WTC11 (cell line): Measurements from ENCODE around the gene PDIA2. TPM values are rescaled to one million over a fixed set of nuclear protein-coding genes. Genes with fewer than 3 reads are reported as not detected.

Source experiments
- ATAC-seq: fragments of 200-7000 bp; cut with Tn5 transposase; 2 replicates; pipeline ENCODE4 v1.10.0; 2021; ENCODE audit warnings: mild to moderate bottlenecking, moderate library complexity
- CTCF ChIA-PET: fragments of 300-600 bp; sonication (Branson Sonifier 250); formaldehyde crosslinking; loops from one replicate; lab custom pipeline; 2021; ENCODE audit warnings: antibody characterized with exemption; lab: Charles Lee
- POLR2A ChIA-PET: fragments of 350-600 bp; sonication (Branson Sonifier 250); formaldehyde crosslinking; loops from one replicate; lab custom pipeline; 2021; ENCODE audit warnings: antibody characterized with exemption; lab: Charles Lee
- DNase-seq: peaks from one replicate; pipeline ENCODE4 v3.0.0; 2021; ENCODE audit warnings: low spot score
- H3K27ac Mint-ChIP-seq: 2 replicates; pipeline ENCODE4 v1.8.0; 2021; ENCODE audit warnings: mixed read lengths
- H3K27me3 Mint-ChIP-seq: 2 replicates; pipeline ENCODE4 v1.8.0; 2021; ENCODE audit warnings: low read depth, mild to moderate bottlenecking, moderate library complexity, mixed read lengths
- H3K36me3 Mint-ChIP-seq: 2 replicates; pipeline ENCODE4 v1.8.0; 2021; ENCODE audit warnings: mixed read lengths
- H3K4me1 Mint-ChIP-seq: 2 replicates; pipeline ENCODE4 v1.8.0; 2022; ENCODE audit warnings: mixed read lengths
- H3K4me3 Mint-ChIP-seq: 2 replicates; pipeline ENCODE4 v1.8.0; 2021; ENCODE audit warnings: mild to moderate bottlenecking, moderate library complexity, mixed read lengths
- H3K9me3 Mint-ChIP-seq: 2 replicates; pipeline ENCODE4 v1.8.0; 2021; ENCODE audit warnings: mixed read lengths
- CREM ChIP-seq: sonication (generic); formaldehyde crosslinking; IDR thresholded peaks from 2 replicates; pipeline ENCODE4 v1.8.1; 2022; ENCODE audit warnings: mild to moderate bottlenecking, missing genetic modification reagents, moderate library complexity
- FOXK1 ChIP-seq: sonication (generic); formaldehyde crosslinking; IDR thresholded peaks from 2 replicates; pipeline ENCODE4 v1.8.0; 2022; ENCODE audit warnings: mild to moderate bottlenecking, moderate library complexity, missing genetic modification reagents
- GRHL2 ChIP-seq: fragments of 250-450 bp; sonication (Bioruptor Pico); IDR thresholded peaks from 2 replicates; pipeline ENCODE4 v1.8.0; 2022; ENCODE audit warnings: mild to moderate bottlenecking, moderate library complexity; ENCODE audit not compliant: insufficient replicate concordance, severe bottlenecking
- KAT7 ChIP-seq: sonication (generic); formaldehyde crosslinking; IDR thresholded peaks from 2 replicates; pipeline ENCODE4 v1.8.1; 2023; ENCODE audit warnings: missing genetic modification reagents, mild to moderate bottlenecking, borderline replicate concordance
- MLX ChIP-seq: sonication (generic); formaldehyde crosslinking; IDR thresholded peaks from 2 replicates; pipeline ENCODE4 v1.8.1; 2023; ENCODE audit warnings: mild to moderate bottlenecking, missing genetic modification reagents, moderate library complexity
- NFYB ChIP-seq: sonication (generic); formaldehyde crosslinking; conservative IDR thresholded peaks from 2 replicates; pipeline ENCODE4 v1.8.0; 2022; ENCODE audit warnings: low read depth, missing genetic modification reagents
- PRDM15 ChIP-seq: sonication (generic); formaldehyde crosslinking; IDR thresholded peaks from 2 replicates; pipeline ENCODE4 v1.8.0; 2022; ENCODE audit warnings: missing genetic modification reagents
- TEAD1 ChIP-seq: sonication (generic); formaldehyde crosslinking; IDR thresholded peaks from 2 replicates; pipeline ENCODE4 v1.8.0; 2022; ENCODE audit warnings: mild to moderate bottlenecking, missing genetic modification reagents
- USF1 ChIP-seq: sonication (generic); formaldehyde crosslinking; IDR thresholded peaks from 2 replicates; pipeline ENCODE4 v1.8.0; 2022; ENCODE audit warnings: mild to moderate bottlenecking, missing genetic modification reagents
- total RNA-seq: library from RNA; stranded (reverse); gene quantifications from 3 replicates; pipeline ENCODE4 v1.2.3, GENCODE V29; 2021
- TF ChIP-seq, protein P1 (sequence below): sonication (generic); formaldehyde crosslinking; conservative IDR thresholded peaks from 2 replicates; pipeline ENCODE4 v1.8.1; 2023; ENCODE audit warnings: mild to moderate bottlenecking, low read depth, missing genetic modification reagents, moderate library complexity

Gene PDIA2
- total RNA-seq, 1 experiment from 2014 or later, result 2.4 TPM

- no peak for TF ChIP-seq GRHL2
- no peak for TF ChIP-seq MLX (CRISPR knock-in tag)
- TF ChIP-seq TEAD1 (CRISPR knock-in tag), result no peak
- TF ChIP-seq, all 79 proteins: peak for 0
- no peak for ATAC-seq
- Mint-ChIP-seq H3K9me3 (no peaks in the 10 kb centered on the region), H3K27ac (no peak overlapping the region), H3K27me3 (peaks cover 50% of the 10 kb centered on the region), H3K4me3 (peak overlapping the region; percentile 66), H3K36me3 (no peaks in the 10 kb centered on the region), H3K4me1 (no peaks in the 10 kb centered on the region; the same call in 1 of the 2 replicates)
- ChIA-PET CTCF (interaction anchor here (0.7 to 1.8 kb wide), 5 partner anchors 23 to 86 kb away, joined by 3 to 8 read pairs (median 4); no protein-coding TSS in a partner anchor), POLR2A (no interaction called here)
- DNase-seq, result no peak
Measured at GRCh38 chr16:276426-277077, 6.4 kb upstream of the PDIA2 start.

DNA sequence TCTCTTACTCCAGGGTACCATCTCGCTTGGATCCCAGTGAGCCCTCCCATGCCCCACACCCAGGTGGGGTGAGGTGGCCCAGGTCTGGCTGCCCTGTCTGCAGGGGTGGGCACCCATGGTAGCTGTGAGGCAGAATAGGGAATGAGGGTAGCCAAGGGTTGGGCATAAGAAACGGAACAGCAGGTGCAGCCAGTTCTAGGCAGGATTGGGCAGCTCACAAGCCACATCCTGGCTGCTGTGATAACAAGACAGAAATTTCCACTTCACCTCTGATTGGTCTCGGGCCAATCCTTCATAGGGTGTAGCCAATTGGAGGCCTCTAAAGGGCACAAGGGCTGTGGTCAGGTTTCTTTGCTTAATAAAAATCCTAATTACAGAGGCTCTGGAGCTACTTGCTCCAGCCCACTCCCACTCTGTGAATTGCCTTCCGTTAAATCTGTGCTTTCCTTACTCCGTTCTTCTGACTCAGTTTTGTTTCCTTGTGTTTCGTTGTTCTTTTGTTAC is 4.0 kb upstream of the PDIA2 start:
- ChIA-PET POLR2A (interaction anchor here (0.6 kb wide), 2 partner anchors 79 to 87 kb away, joined by 4 read pairs; no protein-coding TSS in a partner anchor), CTCF (interaction anchor here (1.0 to 2.6 kb wide), 7 partner anchors 74 to 304 kb away, joined by 3 to 15 read pairs (median 5); no protein-coding TSS in a partner anchor)
- peak; percentile 69 for TF ChIP-seq NFYB (CRISPR knock-in tag)
- TF ChIP-seq FOXK1 (CRISPR knock-in tag), result no peak
- peak; percentile 92 for TF ChIP-seq PRDM15 (CRISPR knock-in tag)
- Mint-ChIP-seq H3K4me1 (no peaks in the 10 kb centered on the region; the same call in 1 of the 2 replicates), H3K27me3 (peaks cover 51% of the 10 kb centered on the region), H3K36me3 (no peaks in the 10 kb centered on the region), H3K9me3 (no peaks in the 10 kb centered on the region), H3K27ac (no peak overlapping the region), H3K4me3 (no peak overlapping the region)
- DNase-seq (no peak), ATAC-seq (peak; percentile 22)

- ATAC-seq, result no peak
- Mint-ChIP-seq H3K36me3 (no peaks in the 10 kb centered on the region), H3K27ac (no peak overlapping the region), H3K27me3 (peaks cover 46% of the 10 kb centered on the region), H3K9me3 (no peaks in the 10 kb centered on the region), H3K4me3 (peak overlapping the region; percentile 56; the same call in 1 of the 2 replicates), H3K4me1 (no peaks in the 10 kb centered on the region; the same call in 1 of the 2 replicates)
- ChIA-PET POLR2A (interaction anchor here (0.6 kb wide), 1 partner anchor 87 kb away, joined by 4 read pairs; no protein-coding TSS in a partner anchor), CTCF (interaction anchor here (1.0 to 2.6 kb wide), 7 partner anchors 73 to 303 kb away, joined by 3 to 15 read pairs (median 5); no protein-coding TSS in a partner anchor)
- no peak for DNase-seq
- no peak for TF ChIP-seq CREM (CRISPR knock-in tag)
- no peak for TF ChIP-seq NFYB (CRISPR knock-in tag)
- no peak for TF ChIP-seq KAT7
- TF ChIP-seq USF1, result no peak
- TF ChIP-seq, protein P1, sequence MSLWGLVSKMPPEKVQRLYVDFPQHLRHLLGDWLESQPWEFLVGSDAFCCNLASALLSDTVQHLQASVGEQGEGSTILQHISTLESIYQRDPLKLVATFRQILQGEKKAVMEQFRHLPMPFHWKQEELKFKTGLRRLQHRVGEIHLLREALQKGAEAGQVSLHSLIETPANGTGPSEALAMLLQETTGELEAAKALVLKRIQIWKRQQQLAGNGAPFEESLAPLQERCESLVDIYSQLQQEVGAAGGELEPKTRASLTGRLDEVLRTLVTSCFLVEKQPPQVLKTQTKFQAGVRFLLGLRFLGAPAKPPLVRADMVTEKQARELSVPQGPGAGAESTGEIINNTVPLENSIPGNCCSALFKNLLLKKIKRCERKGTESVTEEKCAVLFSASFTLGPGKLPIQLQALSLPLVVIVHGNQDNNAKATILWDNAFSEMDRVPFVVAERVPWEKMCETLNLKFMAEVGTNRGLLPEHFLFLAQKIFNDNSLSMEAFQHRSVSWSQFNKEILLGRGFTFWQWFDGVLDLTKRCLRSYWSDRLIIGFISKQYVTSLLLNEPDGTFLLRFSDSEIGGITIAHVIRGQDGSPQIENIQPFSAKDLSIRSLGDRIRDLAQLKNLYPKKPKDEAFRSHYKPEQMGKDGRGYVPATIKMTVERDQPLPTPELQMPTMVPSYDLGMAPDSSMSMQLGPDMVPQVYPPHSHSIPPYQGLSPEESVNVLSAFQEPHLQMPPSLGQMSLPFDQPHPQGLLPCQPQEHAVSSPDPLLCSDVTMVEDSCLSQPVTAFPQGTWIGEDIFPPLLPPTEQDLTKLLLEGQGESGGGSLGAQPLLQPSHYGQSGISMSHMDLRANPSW (CRISPR knock-in tag), result no peak
Measured at GRCh38 chr16:279531-279930, 3.4 kb upstream of the PDIA2 start.
